ENCODE results near the gene CDH9. TPM values are rescaled to one million over a fixed set of nuclear protein-coding genes. Genes with fewer than 3 reads are reported as not detected.

The CDH9 gene
- total RNA-seq, 4 donors from 2014 or later = not detected

GRCh38 chr5:26940994-26941393, 97.4 kb downstream of the CDH9 start:
- H3K9me3 ChIP-seq = no peaks in the 10 kb centered on the region
- intact Hi-C loops (cut with DNase I; ENCODE audit: low total_unique reads) (no loop called here), in situ Hi-C loops (cut with MboI; ENCODE audit: low pct_ligation_motif_present in 1 of 4, low pct_unique_long_range_greater_than_20kb in 1 of 4, low sequenced_read_pairs in 3 of 4) (no loop called here)
- no peaks in the 10 kb centered on the region for H3K36me3 ChIP-seq
- H3K4me1 ChIP-seq = no peaks in the 10 kb centered on the region
- WGBS, 2 donors (ENCODE audit: low coverage in 1 of 2) = 17 to 57% methylated on average over 1 of the region's 1 CpG
- no peak for DNase-seq
- H3K4me3 ChIP-seq = no peak overlapping the region
- H3K27me3 ChIP-seq = no peaks in the 10 kb centered on the region
- TF ChIP-seq POLR2AphosphoS5 (IDR thresholded peaks at IDR 0.05) (no peak), POLR2A (IDR thresholded peaks at IDR 0.05) (no peak), EP300 (IDR thresholded peaks at IDR 0.05; ENCODE audit: low read depth) (no peak)
- TF ChIP-seq, protein P1, sequence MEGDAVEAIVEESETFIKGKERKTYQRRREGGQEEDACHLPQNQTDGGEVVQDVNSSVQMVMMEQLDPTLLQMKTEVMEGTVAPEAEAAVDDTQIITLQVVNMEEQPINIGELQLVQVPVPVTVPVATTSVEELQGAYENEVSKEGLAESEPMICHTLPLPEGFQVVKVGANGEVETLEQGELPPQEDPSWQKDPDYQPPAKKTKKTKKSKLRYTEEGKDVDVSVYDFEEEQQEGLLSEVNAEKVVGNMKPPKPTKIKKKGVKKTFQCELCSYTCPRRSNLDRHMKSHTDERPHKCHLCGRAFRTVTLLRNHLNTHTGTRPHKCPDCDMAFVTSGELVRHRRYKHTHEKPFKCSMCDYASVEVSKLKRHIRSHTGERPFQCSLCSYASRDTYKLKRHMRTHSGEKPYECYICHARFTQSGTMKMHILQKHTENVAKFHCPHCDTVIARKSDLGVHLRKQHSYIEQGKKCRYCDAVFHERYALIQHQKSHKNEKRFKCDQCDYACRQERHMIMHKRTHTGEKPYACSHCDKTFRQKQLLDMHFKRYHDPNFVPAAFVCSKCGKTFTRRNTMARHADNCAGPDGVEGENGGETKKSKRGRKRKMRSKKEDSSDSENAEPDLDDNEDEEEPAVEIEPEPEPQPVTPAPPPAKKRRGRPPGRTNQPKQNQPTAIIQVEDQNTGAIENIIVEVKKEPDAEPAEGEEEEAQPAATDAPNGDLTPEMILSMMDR (IDR thresholded peaks at IDR 0.05) = no peak
- H3K27ac ChIP-seq = no peak overlapping the region

GRCh38 chr5:26932238-26932637, 106.1 kb downstream of the CDH9 start:
- TF ChIP-seq EP300 (IDR thresholded peaks at IDR 0.05; ENCODE audit: low read depth) = no peak
- TF ChIP-seq, protein P1 (IDR thresholded peaks at IDR 0.05) = no peak
- no peak for TF ChIP-seq POLR2AphosphoS5 (IDR thresholded peaks at IDR 0.05)
- no peak for TF ChIP-seq POLR2A (IDR thresholded peaks at IDR 0.05)
- 59 to 63% methylated on average over 2 of the region's 2 CpGs for WGBS, 2 donors (ENCODE audit: low coverage in 1 of 2)
- in situ Hi-C loops (cut with MboI; ENCODE audit: low pct_ligation_motif_present in 1 of 4, low pct_unique_long_range_greater_than_20kb in 1 of 4, low sequenced_read_pairs in 3 of 4) = no loop called here
- H3K9me3 ChIP-seq = peaks cover 0 to 6% of the 10 kb centered on the region in 2 donors
- intact Hi-C loops (cut with DNase I; ENCODE audit: low total_unique reads) = no loop called here
- no peaks in the 10 kb centered on the region for H3K4me1 ChIP-seq
- H3K27ac ChIP-seq = no peak overlapping the region
- no peak for DNase-seq
- H3K36me3 ChIP-seq = no peaks in the 10 kb centered on the region
- no peaks in the 10 kb centered on the region for H3K27me3 ChIP-seq
- H3K4me3 ChIP-seq = no peak overlapping the region

DNA sequence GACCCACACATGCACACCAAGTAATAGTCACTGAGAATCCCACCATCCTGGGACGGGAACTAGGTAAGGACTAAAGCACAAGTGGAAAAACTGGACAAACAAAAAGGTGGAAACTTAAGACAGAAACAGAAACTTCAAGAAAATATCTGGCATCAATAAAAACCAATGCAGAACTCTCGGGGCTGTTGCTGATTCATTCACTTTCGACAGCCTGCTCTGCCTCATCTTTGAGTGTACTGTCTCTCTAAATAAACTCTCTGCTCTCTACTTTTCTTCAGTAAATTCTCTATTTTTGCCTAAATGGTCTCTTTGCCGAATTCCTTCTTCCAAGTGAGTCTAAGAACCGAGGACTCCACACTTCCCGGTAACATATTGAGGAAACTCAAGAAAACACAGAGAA, 116.9 kb downstream of the CDH9 start:
- no peaks in the 10 kb centered on the region for H3K9me3 ChIP-seq
- TF ChIP-seq EP300 (IDR thresholded peaks at IDR 0.05; ENCODE audit: low read depth) = no peak
- no peak for TF ChIP-seq POLR2A (IDR thresholded peaks at IDR 0.05)
- TF ChIP-seq, protein P1 (IDR thresholded peaks at IDR 0.05) = no peak
- no peak for TF ChIP-seq POLR2AphosphoS5 (IDR thresholded peaks at IDR 0.05)
- H3K4me1 ChIP-seq = no peaks in the 10 kb centered on the region
- H3K27me3 ChIP-seq = no peaks in the 10 kb centered on the region
- no peaks in the 10 kb centered on the region for H3K36me3 ChIP-seq
- H3K4me3 ChIP-seq = no peak overlapping the region
- in situ Hi-C loops (cut with MboI; ENCODE audit: low pct_ligation_motif_present in 1 of 4, low pct_unique_long_range_greater_than_20kb in 1 of 4, low sequenced_read_pairs in 3 of 4) = no loop called here
- H3K27ac ChIP-seq = no peak overlapping the region
- intact Hi-C loops (cut with DNase I; ENCODE audit: low total_unique reads) = no loop called here
- 80 to 81% methylated on average over 6 of the region's 6 CpGs for WGBS, 2 donors (ENCODE audit: low coverage in 1 of 2)
- no peak for DNase-seq

- Histone ChIP-seq H3K4me3 (no peak overlapping the region), H3K36me3 (no peaks in the 10 kb centered on the region), H3K9me3 (peaks cover 0 to 5% of the 10 kb centered on the region in 2 donors), H3K4me1 (no peaks in the 10 kb centered on the region), H3K27me3 (no peaks in the 10 kb centered on the region), H3K27ac (no peak overlapping the region)
- no peak for TF ChIP-seq POLR2AphosphoS5 (IDR thresholded peaks at IDR 0.05)
- no peak for TF ChIP-seq POLR2A (IDR thresholded peaks at IDR 0.05)
- TF ChIP-seq, protein P1 (IDR thresholded peaks at IDR 0.05) = no peak
- TF ChIP-seq EP300 (IDR thresholded peaks at IDR 0.05; ENCODE audit: low read depth) = no peak
- in situ Hi-C loops (cut with MboI; ENCODE audit: low pct_ligation_motif_present in 1 of 4, low pct_unique_long_range_greater_than_20kb in 1 of 4, low sequenced_read_pairs in 3 of 4) (no loop called here), intact Hi-C loops (cut with DNase I; ENCODE audit: low total_unique reads) (no loop called here)
- 51 to 62% methylated on average over 4 of the region's 4 CpGs for WGBS, 2 donors (ENCODE audit: low coverage in 1 of 2)
- DNase-seq = no peak
Observed at GRCh38 chr5:26903469-26903868, 134.9 kb downstream of the CDH9 start.
